Measurements from ENCODE around the gene LCA5L.
A peak's percentile ranks its signal among the peaks of the same experiment; 100 is the strongest.

LCA5L gene

GRCh38 chr21:39445321-39446269 lies at the start of gene LCA5L:
Gene LCA5L, minus strand, starts transcription at chr21:39445778. Its CDS starts 17,285 bp downstream, at chr21:39428493.
- peak; percentile 81 to 85 for DNase-seq (ENCODE audit: low read depth in 2 of 2)

- DNase-seq (ENCODE audit: low read depth in 2 of 2) = no peak
These were observed 43.9 kb upstream of the LCA5L start for GRCh38 chr21:39489380-39489924.

GRCh38 chr21:39484711-39485276 lies 39.2 kb upstream of the LCA5L start:
- no peak for DNase-seq (ENCODE audit: low read depth in 2 of 2)

- DNase-seq (ENCODE audit: low read depth in 2 of 2) = no peak
These were observed 38.3 kb upstream of the LCA5L start for GRCh38 chr21:39483917-39484316.

- no peak for DNase-seq (ENCODE audit: low read depth in 2 of 2)
These were observed 36.3 kb upstream of the LCA5L start for GRCh38 chr21:39481886-39482285.

GRCh38 chr21:39480271-39480670 lies 34.7 kb upstream of the LCA5L start:
- no peak for DNase-seq (ENCODE audit: low read depth in 2 of 2)

- no peak for DNase-seq (ENCODE audit: low read depth in 2 of 2)
These were observed 34.2 kb upstream of the LCA5L start for GRCh38 chr21:39479814-39480182.

- no peak for DNase-seq (ENCODE audit: low read depth in 2 of 2)
These were observed 33.7 kb upstream of the LCA5L start for GRCh38 chr21:39479164-39479813.

- DNase-seq (ENCODE audit: low read depth in 2 of 2) = no peak
These were observed 29.0 kb upstream of the LCA5L start for GRCh38 chr21:39474611-39475010.

- no peak for DNase-seq (ENCODE audit: low read depth in 2 of 2)
These were observed 27.2 kb upstream of the LCA5L start for GRCh38 chr21:39472786-39473185.

GRCh38 chr21:39471598-39471997 lies 26.0 kb upstream of the LCA5L start:
- no peak for DNase-seq (ENCODE audit: low read depth in 2 of 2)

GRCh38 chr21:39468559-39468958 lies 23.0 kb upstream of the LCA5L start:
- DNase-seq (ENCODE audit: low read depth in 2 of 2) = no peak

- no peak for DNase-seq (ENCODE audit: low read depth in 2 of 2)
These were observed 22.2 kb upstream of the LCA5L start for GRCh38 chr21:39467746-39468145.

GRCh38 chr21:39466584-39466983 lies 21.0 kb upstream of the LCA5L start:
- no peak for DNase-seq (ENCODE audit: low read depth in 2 of 2)

- no peak for DNase-seq (ENCODE audit: low read depth in 2 of 2)
These were observed 17.7 kb upstream of the LCA5L start for GRCh38 chr21:39463308-39463707.

- DNase-seq (ENCODE audit: low read depth in 2 of 2) = no peak
These were observed 15.8 kb upstream of the LCA5L start for GRCh38 chr21:39461419-39461818.

GRCh38 chr21:39456665-39457064 lies 11.1 kb upstream of the LCA5L start:
- DNase-seq (ENCODE audit: low read depth in 2 of 2) = no peak

GRCh38 chr21:39454949-39455668 lies 9.5 kb upstream of the LCA5L start:
- DNase-seq (ENCODE audit: low read depth in 2 of 2) = no peak

- DNase-seq (ENCODE audit: low read depth in 2 of 2) = no peak
These were observed 8.1 kb upstream of the LCA5L start for GRCh38 chr21:39453571-39454179.

GRCh38 chr21:39452970-39453342 lies 7.4 kb upstream of the LCA5L start:
- DNase-seq (ENCODE audit: low read depth in 2 of 2) = no peak

- no peak for DNase-seq (ENCODE audit: low read depth in 2 of 2)
These were observed 6.8 kb upstream of the LCA5L start for GRCh38 chr21:39452207-39452969.

Data from stimulated activated CD8-positive, alpha-beta memory T cell treated with anti-CD3 and anti-CD28 coated beads, Interleukin-7, amount 100 ng/mL, for 1 hour (primary cell).